ENCODE results near the gene ACAD9. TPM values are rescaled to one million over a fixed set of nuclear protein-coding genes. Genes with fewer than 3 reads are reported as not detected.

Gene ACAD9
- total and polyA plus RNA-seq, 9 of the 15 experiments (the other 6 are each of a cell fraction or from before 2014, with no cell fraction given): 10.2 to 32.6 (median 22.8) TPM

GRCh38 chr3:128867200-128868125 is 12.0 kb upstream of the ACAD9 start (continued):
- no peak for TF ChIP-seq CHD7 (IDR thresholded peaks at IDR 0.05; ENCODE audit: low read depth, low read length)
- peak; percentile 99 for TF ChIP-seq BCOR (IDR thresholded peaks at IDR 0.05)
- TF ChIP-seq AFF1 (IDR thresholded peaks at IDR 0.05; ENCODE audit: low read depth in 1 of 2, partially characterized antibody in 2 of 2): peak in 1 of 2 experiments; percentile 91
- TF ChIP-seq ZBTB49 (CRISPR knock-in tag; IDR thresholded peaks at IDR 0.05; ENCODE audit: borderline replicate concordance): no peak
- TF ChIP-seq KAT8 (IDR thresholded peaks at IDR 0.05; ENCODE audit: low read depth): no peak
- no peak for TF ChIP-seq EWSR1 (IDR thresholded peaks at IDR 0.05; ENCODE audit: borderline replicate concordance, low read depth, partially characterized antibody)
- no peak for TF ChIP-seq PRPF4 (IDR thresholded peaks at IDR 0.05; ENCODE audit: insufficient read depth, low read depth, low read length, poor library complexity, severe bottlenecking)
